GM23248 (cell line): Measurements from ENCODE around the gene SLAIN2. TPM values are rescaled to one million over a fixed set of nuclear protein-coding genes. Genes with fewer than 3 reads are reported as not detected.
"Not testable (repeated sequence)": the region's sequence is repeated elsewhere in the genome, so short reads cannot be mapped to it uniquely, and the experiment has no call there.

Source experiments
- DNase-seq: peaks from one replicate; pipeline ENCODE4 v3.0.0-alpha.2; 2015
- H2AFZ ChIP-seq: fragments of 200-600 bp; sonication (generic); 2 replicates; pipeline ENCODE4 v1.6.1; 2016; ENCODE audit warnings: antibody characterized with exemption
- H3F3A ChIP-seq: fragments of 200-600 bp; sonication (generic); 2 replicates; pipeline ENCODE4 v1.6.1; 2016; ENCODE audit warnings: mild to moderate bottlenecking, antibody characterized with exemption, mixed run types; ENCODE audit not compliant: insufficient read depth
- H3K27ac ChIP-seq: fragments of 200-600 bp; sonication (generic); 2 replicates; pipeline ENCODE4 v1.5.1; 2016; ENCODE audit warnings: mild to moderate bottlenecking
- H3K27me3 ChIP-seq: fragments of 200-600 bp; sonication (generic); replicated peaks from 2 replicates; pipeline ENCODE4 v1.6.1; 2016; ENCODE audit warnings: mild to moderate bottlenecking; ENCODE audit not compliant: insufficient read depth
- H3K36me3 ChIP-seq: fragments of 200-600 bp; sonication (generic); 2 replicates; pipeline ENCODE4 v1.6.1; 2016; ENCODE audit warnings: low read depth, mild to moderate bottlenecking
- H3K4me1 ChIP-seq: fragments of 200-600 bp; sonication (generic); 2 replicates; pipeline ENCODE4 v1.6.1; 2016; ENCODE audit warnings: mild to moderate bottlenecking; ENCODE audit not compliant: insufficient read depth
- H3K4me2 ChIP-seq: fragments of 200-600 bp; sonication (generic); one replicate; pipeline ENCODE4 v1.6.1; 2016; ENCODE audit warnings: mild to moderate bottlenecking; ENCODE audit not compliant: unreplicated experiment
- H3K4me3 ChIP-seq: fragments of 200-600 bp; sonication (generic); 2 replicates; pipeline ENCODE4 v1.5.1; 2016; ENCODE audit warnings: mild to moderate bottlenecking
- H3K79me2 ChIP-seq: fragments of 200-600 bp; sonication (generic); 2 replicates; pipeline ENCODE4 v1.6.1; 2016; ENCODE audit warnings: mild to moderate bottlenecking; ENCODE audit not compliant: insufficient read depth
- H3K9ac ChIP-seq: fragments of 200-600 bp; sonication (generic); 2 replicates; pipeline ENCODE4 v1.6.1; 2016; ENCODE audit warnings: mild to moderate bottlenecking
- H3K9me2 ChIP-seq: fragments of 200-600 bp; sonication (generic); 2 replicates; pipeline ENCODE4 v1.6.1; 2016; ENCODE audit warnings: mixed run types, mild to moderate bottlenecking, moderate library complexity; ENCODE audit not compliant: insufficient read depth
- H3K9me3 ChIP-seq: fragments of 200-600 bp; sonication (generic); one replicate; pipeline ENCODE4 v1.6.1; 2017; ENCODE audit warnings: low read depth
- H4K20me1 ChIP-seq: fragments of 200-600 bp; sonication (generic); 2 replicates; pipeline ENCODE4 v1.6.0; 2016; ENCODE audit not compliant: insufficient read depth
- EZH2 ChIP-seq: fragments of 200-600 bp; sonication (generic); IDR thresholded peaks from 2 replicates; pipeline ENCODE4 v1.6.1; 2018; ENCODE audit warnings: antibody characterized with exemption, mild to moderate bottlenecking; ENCODE audit not compliant: insufficient read depth, poor library complexity, severe bottlenecking
- EZH2phosphoT487 ChIP-seq: fragments of 200-600 bp; sonication (generic); IDR thresholded peaks from 2 replicates; pipeline ENCODE4 v1.6.1; 2018; ENCODE audit warnings: antibody characterized with exemption, moderate library complexity, mild to moderate bottlenecking, low read depth; ENCODE audit not compliant: insufficient read depth
- WGBS, 2 experiments: methylation state at CpG; one replicate each; pipeline ENCODE4 v1.1.6; 2015 to 2017; ENCODE audit warnings: low lambda C conversion rate in 2 of 2, low coverage in 1 of 2; ENCODE audit errors: missing lambda C conversion rate in 2 of 2; 5-methylcytosine and 5-hydroxymethylcytosine counted together
- in situ Hi-C: fragments of 300-500 bp; cut with MboI; formaldehyde crosslinking; loops from 2 replicates; pipeline ENCODE4 v1.15.0; 2020
- polyA plus RNA-seq: library from polyadenylated mRNA; unstranded; fragments of >200 nt; fragmentation: Nextera tagmentation; extraction: Ambion mirVana; gene quantifications from 2 replicates; pipeline ENCODE4 v1.2.1, GENCODE V29; 2016
- total RNA-seq: library from RNA; depleted of rRNA; stranded (reverse); fragments of >200 nt; shearing (Covaris generic); gene quantifications from 2 replicates; pipeline ENCODE4 v1.2.3, GENCODE V29; 2014

SLAIN2 gene
- total and polyA plus RNA-seq, 2 experiments from 2014 or later, result 41.9 to 60.4 TPM

DNA sequence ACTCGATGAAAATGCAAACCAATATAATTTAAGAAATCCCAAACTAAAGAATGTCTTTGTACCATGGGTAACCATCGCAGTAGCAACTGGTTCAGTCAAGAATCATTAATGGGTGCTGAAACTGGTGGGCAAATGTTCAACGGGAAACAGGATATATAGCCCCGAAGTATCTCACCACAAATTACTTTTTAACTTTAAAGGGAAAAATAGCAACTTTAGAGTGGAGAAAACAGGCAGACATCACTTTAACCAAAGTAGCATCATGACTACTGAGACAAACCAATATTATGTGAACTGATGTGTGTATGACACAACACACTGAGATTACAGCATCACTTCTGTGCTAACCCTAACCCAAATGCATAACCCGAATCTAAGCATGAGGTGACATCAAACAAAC, 33.8 kb upstream of the SLAIN2 start:
- no peak overlapping the region for H3K4me3 ChIP-seq
- H2AFZ ChIP-seq, result no peak overlapping the region
- no peaks in the 10 kb centered on the region for H3K9me2 ChIP-seq
- H3K36me3 ChIP-seq, result no peaks in the 10 kb centered on the region
- no peaks in the 10 kb centered on the region for H4K20me1 ChIP-seq
- WGBS, 2 experiments, result 94 to 95% methylated on average over 5 of the region's 5 CpGs
- H3F3A ChIP-seq, result no peaks in the 10 kb centered on the region
- in situ Hi-C loops, result loop anchor here (25.0 kb wide), 1 partner anchor 230 kb away; no protein-coding TSS in a partner anchor
- H3K27me3 ChIP-seq, result no peaks in the 10 kb centered on the region
- DNase-seq, result no peak
- H3K27ac ChIP-seq, result no peak overlapping the region
- no peaks in the 10 kb centered on the region for H3K9me3 ChIP-seq
- no peaks in the 10 kb centered on the region for H3K79me2 ChIP-seq
- TF ChIP-seq EZH2 (no peak), EZH2phosphoT487 (no peak)
- no peak overlapping the region for H3K9ac ChIP-seq
- H3K4me2 ChIP-seq, result no peak overlapping the region
- H3K4me1 ChIP-seq, result peaks cover 6% of the 10 kb centered on the region

DNA sequence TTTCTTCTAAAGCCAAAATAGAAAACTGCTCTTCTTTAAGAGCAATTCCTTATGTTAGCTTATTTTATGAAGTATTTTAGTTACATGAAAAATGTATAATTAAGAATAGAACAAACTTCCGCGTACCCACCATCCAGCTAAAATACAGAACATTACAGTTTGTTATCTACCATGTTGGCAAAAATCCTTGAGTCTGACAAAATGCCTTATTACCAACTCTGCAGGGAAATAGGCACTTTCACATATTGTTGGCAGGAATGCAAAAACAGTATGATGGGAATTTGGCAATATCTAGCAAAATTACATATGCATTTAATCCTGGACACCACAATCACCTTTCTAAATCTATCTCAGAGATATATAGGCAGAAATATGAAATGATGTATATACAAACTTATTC, 32.4 kb upstream of the SLAIN2 start:
- peaks cover 6% of the 10 kb centered on the region for H3K4me1 ChIP-seq
- no peak overlapping the region for H3K4me2 ChIP-seq
- WGBS, 2 experiments, result 94 to 98% methylated on average over 2 of the region's 2 CpGs
- TF ChIP-seq EZH2 (no peak), EZH2phosphoT487 (no peak)
- no peaks in the 10 kb centered on the region for H3K9me3 ChIP-seq
- H3K9ac ChIP-seq, result no peak overlapping the region
- H3K36me3 ChIP-seq, result no peaks in the 10 kb centered on the region
- H3K27ac ChIP-seq, result no peak overlapping the region
- no peaks in the 10 kb centered on the region for H4K20me1 ChIP-seq
- no peaks in the 10 kb centered on the region for H3K9me2 ChIP-seq
- in situ Hi-C loops, result loop anchor here (25.0 kb wide), 1 partner anchor 228 kb away; no protein-coding TSS in a partner anchor
- no peak for DNase-seq
- no peaks in the 10 kb centered on the region for H3K27me3 ChIP-seq
- H3K4me3 ChIP-seq, result no peak overlapping the region
- no peaks in the 10 kb centered on the region for H3F3A ChIP-seq
- H2AFZ ChIP-seq, result no peak overlapping the region
- H3K79me2 ChIP-seq, result no peaks in the 10 kb centered on the region

DNA sequence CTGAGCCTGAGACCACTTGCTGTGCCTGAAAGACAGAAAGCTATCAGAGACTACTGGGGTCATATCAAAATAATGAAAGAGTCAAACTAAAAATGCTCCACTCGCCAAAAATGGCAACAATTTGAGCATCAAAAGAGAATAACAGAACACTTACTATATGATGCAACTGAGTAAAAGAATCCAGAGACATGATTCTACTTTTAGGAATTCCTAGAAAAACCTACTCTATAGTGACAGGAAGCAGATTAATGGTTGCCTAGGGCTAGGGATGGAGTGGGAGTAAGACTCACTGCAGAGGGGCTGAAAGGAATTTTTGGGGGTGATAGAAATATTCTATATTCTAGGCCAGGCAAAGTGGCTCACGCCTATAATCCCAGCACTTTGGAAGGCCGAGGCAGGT, 29.4 kb upstream of the SLAIN2 start:
- in situ Hi-C loops, result loop anchor here (25.0 kb wide), 1 partner anchor 225 kb away; no protein-coding TSS in a partner anchor
- no peak overlapping the region for H3K27ac ChIP-seq
- no peak for TF ChIP-seq EZH2
- TF ChIP-seq EZH2phosphoT487, result no peak
- H3K4me2 ChIP-seq, result peak overlapping the region; percentile 9
- no peaks in the 10 kb centered on the region for H3F3A ChIP-seq
- 66 to 70% methylated on average over 3 of the region's 3 CpGs for WGBS, 2 experiments
- no peaks in the 10 kb centered on the region for H3K36me3 ChIP-seq
- peak; percentile 39 for DNase-seq
- no peaks in the 10 kb centered on the region for H4K20me1 ChIP-seq
- H3K4me3 ChIP-seq, result no peak overlapping the region
- peaks cover 6% of the 10 kb centered on the region for H3K4me1 ChIP-seq
- no peaks in the 10 kb centered on the region for H3K79me2 ChIP-seq
- H3K9ac ChIP-seq, result no peak overlapping the region
- no peaks in the 10 kb centered on the region for H3K9me3 ChIP-seq
- no peak overlapping the region for H2AFZ ChIP-seq
- H3K9me2 ChIP-seq, result no peaks in the 10 kb centered on the region
- no peaks in the 10 kb centered on the region for H3K27me3 ChIP-seq

DNA sequence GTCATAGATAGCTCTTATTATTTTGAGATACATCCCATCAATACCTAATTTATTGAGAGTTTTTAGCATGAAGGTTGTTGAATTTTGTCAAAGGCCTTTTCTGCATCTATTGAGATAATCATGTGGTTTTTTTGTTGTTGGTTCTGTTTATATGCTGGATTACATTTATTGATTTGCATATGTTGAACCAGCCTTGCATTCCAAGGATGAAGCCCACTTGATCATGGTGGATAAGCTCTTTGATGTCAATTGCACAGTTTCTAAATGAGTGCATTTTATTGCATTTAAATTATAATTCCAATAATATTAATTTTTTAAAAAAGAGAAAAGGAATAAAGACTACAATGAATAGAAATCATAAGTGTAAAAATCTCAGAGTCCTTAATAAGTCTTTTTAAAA, 26.6 kb upstream of the SLAIN2 start:
- not testable (repeated sequence) for H4K20me1 ChIP-seq, H3K27me3 ChIP-seq, H3K9me3 ChIP-seq, H3K9ac ChIP-seq, H3K27ac ChIP-seq, H3K4me3 ChIP-seq, H3K4me2 ChIP-seq, H3K79me2 ChIP-seq, DNase-seq, H3K4me1 ChIP-seq, H3F3A ChIP-seq, H3K36me3 ChIP-seq, H2AFZ ChIP-seq, H3K9me2 ChIP-seq
- in situ Hi-C loops, result loop anchor here (25.0 kb wide), 1 partner anchor 223 kb away; no protein-coding TSS in a partner anchor
